Measurements from ENCODE around the gene C4orf54.

The C4orf54 gene

GRCh38 chr4:99629962-99630554 lies 27.6 kb downstream of the C4orf54 start:
- Mint-ChIP-seq H3K4me3 (no peak overlapping the region), H3K27me3 (peaks cover 23 to 40% of the 10 kb centered on the region in 2 donors), H3K36me3 (ENCODE audit: insufficient read depth) (no peaks in the 10 kb centered on the region), H3K9me3 (no peaks in the 10 kb centered on the region), H3K27ac (no peak overlapping the region), H3K4me1 (ENCODE audit: low read depth in 2 of 2) (no peaks in the 10 kb centered on the region)
- no peak for DNase-seq
- ATAC-seq (replicated peaks): no peak

- Mint-ChIP-seq H3K27me3 (peaks cover 20 to 29% of the 10 kb centered on the region in 2 donors), H3K9me3 (no peaks in the 10 kb centered on the region), H3K4me1 (ENCODE audit: low read depth in 2 of 2) (no peaks in the 10 kb centered on the region), H3K36me3 (ENCODE audit: insufficient read depth) (no peaks in the 10 kb centered on the region), H3K27ac (no peak overlapping the region), H3K4me3 (no peak overlapping the region)
- DNase-seq (no peak), ATAC-seq (replicated peaks) (no peak)
Measured at GRCh38 chr4:99628040-99628439, 29.6 kb downstream of the C4orf54 start.

GRCh38 chr4:99625369-99625768 lies 32.3 kb downstream of the C4orf54 start:
- H3K9me3 Mint-ChIP-seq: no peaks in the 10 kb centered on the region
- ATAC-seq (replicated peaks) (no peak), DNase-seq (no peak)
- no peaks in the 10 kb centered on the region for H3K36me3 Mint-ChIP-seq (ENCODE audit: insufficient read depth)
- no peak overlapping the region for H3K27ac Mint-ChIP-seq
- H3K4me3 Mint-ChIP-seq: no peak overlapping the region
- H3K27me3 Mint-ChIP-seq: peaks cover 17 to 22% of the 10 kb centered on the region in 2 donors
- H3K4me1 Mint-ChIP-seq (ENCODE audit: low read depth in 2 of 2): no peaks in the 10 kb centered on the region

- DNase-seq (no peak), ATAC-seq (replicated peaks) (no peak)
- Mint-ChIP-seq H3K4me3 (no peak overlapping the region), H3K4me1 (ENCODE audit: low read depth in 2 of 2) (no peaks in the 10 kb centered on the region), H3K27me3 (peaks cover 16 to 17% of the 10 kb centered on the region in 2 donors), H3K9me3 (no peaks in the 10 kb centered on the region), H3K27ac (no peak overlapping the region), H3K36me3 (ENCODE audit: insufficient read depth) (no peaks in the 10 kb centered on the region)
Measured at GRCh38 chr4:99624141-99624719, 33.4 kb downstream of the C4orf54 start.

- no peak for ATAC-seq (replicated peaks)
- Mint-ChIP-seq H3K27me3 (peaks cover 10 to 18% of the 10 kb centered on the region in 2 donors), H3K9me3 (no peaks in the 10 kb centered on the region), H3K27ac (no peak overlapping the region), H3K4me1 (ENCODE audit: low read depth in 2 of 2) (no peaks in the 10 kb centered on the region), H3K4me3 (no peak overlapping the region), H3K36me3 (ENCODE audit: insufficient read depth) (no peaks in the 10 kb centered on the region)
- no peak for DNase-seq
Measured at GRCh38 chr4:99622341-99622740, 35.3 kb downstream of the C4orf54 start.

GRCh38 chr4:99617374-99617773 lies 40.3 kb downstream of the C4orf54 start:
- DNase-seq: no peak
- no peaks in the 10 kb centered on the region for H3K36me3 Mint-ChIP-seq (ENCODE audit: insufficient read depth)
- no peak for ATAC-seq (replicated peaks)
- no peaks in the 10 kb centered on the region for H3K9me3 Mint-ChIP-seq
- no peak overlapping the region for H3K27ac Mint-ChIP-seq
- H3K4me1 Mint-ChIP-seq (ENCODE audit: low read depth in 2 of 2): no peaks in the 10 kb centered on the region
- peaks cover 11 to 29% of the 10 kb centered on the region in 2 donors for H3K27me3 Mint-ChIP-seq
- H3K4me3 Mint-ChIP-seq: no peak overlapping the region

GRCh38 chr4:99615170-99615820 lies 42.3 kb downstream of the C4orf54 start:
- Mint-ChIP-seq H3K4me1 (ENCODE audit: low read depth in 2 of 2) (no peaks in the 10 kb centered on the region), H3K27ac (no peak overlapping the region), H3K36me3 (ENCODE audit: insufficient read depth) (no peaks in the 10 kb centered on the region), H3K4me3 (no peak overlapping the region), H3K9me3 (no peaks in the 10 kb centered on the region), H3K27me3 (peaks cover 27 to 36% of the 10 kb centered on the region in 2 donors)
- ATAC-seq (replicated peaks) (no peak), DNase-seq (no peak)

GRCh38 chr4:99614491-99614890 lies 43.1 kb downstream of the C4orf54 start:
- Mint-ChIP-seq H3K36me3 (ENCODE audit: insufficient read depth) (no peaks in the 10 kb centered on the region), H3K27me3 (peaks cover 35 to 40% of the 10 kb centered on the region in 2 donors), H3K4me3 (no peak overlapping the region), H3K27ac (no peak overlapping the region), H3K4me1 (ENCODE audit: low read depth in 2 of 2) (no peaks in the 10 kb centered on the region), H3K9me3 (no peaks in the 10 kb centered on the region)
- no peak for DNase-seq
- ATAC-seq (replicated peaks): no peak

GRCh38 chr4:99612704-99613103 lies 44.9 kb downstream of the C4orf54 start:
- no peak overlapping the region for H3K27ac Mint-ChIP-seq
- no peak overlapping the region for H3K4me3 Mint-ChIP-seq
- no peak for DNase-seq
- H3K27me3 Mint-ChIP-seq: peaks cover 41 to 47% of the 10 kb centered on the region in 2 donors
- H3K9me3 Mint-ChIP-seq: no peaks in the 10 kb centered on the region
- no peaks in the 10 kb centered on the region for H3K4me1 Mint-ChIP-seq (ENCODE audit: low read depth in 2 of 2)
- ATAC-seq (replicated peaks): no peak
- no peaks in the 10 kb centered on the region for H3K36me3 Mint-ChIP-seq (ENCODE audit: insufficient read depth)

GRCh38 chr4:99612281-99612680 lies 45.3 kb downstream of the C4orf54 start:
- Mint-ChIP-seq H3K36me3 (ENCODE audit: insufficient read depth) (no peaks in the 10 kb centered on the region), H3K27me3 (peaks cover 45 to 47% of the 10 kb centered on the region in 2 donors), H3K4me1 (ENCODE audit: low read depth in 2 of 2) (no peaks in the 10 kb centered on the region), H3K9me3 (no peaks in the 10 kb centered on the region), H3K4me3 (no peak overlapping the region), H3K27ac (no peak overlapping the region)
- ATAC-seq (replicated peaks): no peak
- DNase-seq: no peak

- Mint-ChIP-seq H3K36me3 (ENCODE audit: insufficient read depth) (no peaks in the 10 kb centered on the region), H3K4me1 (ENCODE audit: low read depth in 2 of 2) (no peaks in the 10 kb centered on the region), H3K4me3 (no peak overlapping the region), H3K9me3 (no peaks in the 10 kb centered on the region), H3K27me3 (peaks cover 46 to 49% of the 10 kb centered on the region in 2 donors), H3K27ac (no peak overlapping the region)
- DNase-seq (no peak), ATAC-seq (replicated peaks) (no peak)
Measured at GRCh38 chr4:99610605-99611175, 46.9 kb downstream of the C4orf54 start.

GRCh38 chr4:99608417-99608816 lies 49.2 kb downstream of the C4orf54 start:
- no peaks in the 10 kb centered on the region for H3K36me3 Mint-ChIP-seq (ENCODE audit: insufficient read depth)
- H3K9me3 Mint-ChIP-seq: no peaks in the 10 kb centered on the region
- no peak overlapping the region for H3K27ac Mint-ChIP-seq
- H3K4me3 Mint-ChIP-seq: no peak overlapping the region
- DNase-seq (no peak), ATAC-seq (replicated peaks) (no peak)
- peaks cover 46 to 56% of the 10 kb centered on the region in 2 donors for H3K27me3 Mint-ChIP-seq
- H3K4me1 Mint-ChIP-seq (ENCODE audit: low read depth in 2 of 2): no peaks in the 10 kb centered on the region
